ENCODE results near the gene TPRN. TPM values are rescaled to one million over a fixed set of nuclear protein-coding genes. Genes with fewer than 3 reads are reported as not detected.

The TPRN gene
- total RNA-seq, 2 donors from 2014 or later: 6.4 to 6.8 TPM

GRCh38 chr9:137225699-137226331, 25.3 kb upstream of the TPRN start:
- Histone ChIP-seq H3K9me3 (no peaks in the 10 kb centered on the region), H3K4me3 (no peak overlapping the region), H3K4me1 (peaks cover 0 to 36% of the 10 kb centered on the region in 2 donors), H3K36me3 (no peaks in the 10 kb centered on the region), H3K27ac (no peak overlapping the region), H3K27me3 (peaks cover 3 to 9% of the 10 kb centered on the region in 2 donors)
- TF ChIP-seq CTCF (IDR thresholded peaks at IDR 0.05): no peak
- no peak for DNase-seq (ENCODE audit: low spot score)

- Histone ChIP-seq H3K9me3 (no peaks in the 10 kb centered on the region), H3K27me3 (peaks cover 3 to 6% of the 10 kb centered on the region in 2 donors), H3K4me1 (peaks cover 0 to 36% of the 10 kb centered on the region in 2 donors), H3K36me3 (no peaks in the 10 kb centered on the region), H3K4me3 (peak within 1 kb of the TSS; percentile 60 to 70), H3K27ac (peak within 1 kb of the TSS; percentile 77 to 86)
- no peak for DNase-seq (ENCODE audit: low spot score)
- no peak for TF ChIP-seq CTCF (IDR thresholded peaks at IDR 0.05)
Measured at GRCh38 chr9:137224830-137225694, 24.5 kb upstream of the TPRN start, which contains the start of gene CYSRT1. Gene CYSRT1 (plus strand): TSS chr9:137225174. CDS start chr9:137225622, 448 bp downstream.

GRCh38 chr9:137223078-137223970, 22.8 kb upstream of the TPRN start:
- TF ChIP-seq CTCF (IDR thresholded peaks at IDR 0.05): no peak
- Histone ChIP-seq H3K27ac (peak overlapping the region; percentile 77 to 86), H3K27me3 (peaks cover 0 to 4% of the 10 kb centered on the region in 2 donors), H3K9me3 (no peaks in the 10 kb centered on the region), H3K4me1 (peaks cover 0 to 45% of the 10 kb centered on the region in 2 donors), H3K4me3 (peak overlapping the region; percentile 60 to 70), H3K36me3 (no peaks in the 10 kb centered on the region)
- peak; percentile 99 for DNase-seq (ENCODE audit: low spot score)

GRCh38 chr9:137222190-137223077, 21.9 kb upstream of the TPRN start, which contains the start of gene RNF208:
Gene RNF208 (minus strand): TSS chr9:137222240. CDS start chr9:137221212, 1,028 bp downstream.
- peak within 1 kb of the TSS; percentile 60 to 70 for H3K4me3 ChIP-seq
- DNase-seq (ENCODE audit: low spot score): no peak
- no peaks in the 10 kb centered on the region for H3K27me3 ChIP-seq
- H3K4me1 ChIP-seq: peaks cover 0 to 49% of the 10 kb centered on the region in 2 donors
- peak within 1 kb of the TSS; percentile 77 to 86 for H3K27ac ChIP-seq
- no peaks in the 10 kb centered on the region for H3K9me3 ChIP-seq
- H3K36me3 ChIP-seq: no peaks in the 10 kb centered on the region
- no peak for TF ChIP-seq CTCF (IDR thresholded peaks at IDR 0.05)
